Measurements from ENCODE around the gene CPSF4.

- TF ChIP-seq CTCF (tag by site-specific recombination; IDR thresholded peaks at IDR 0.05), result no peak
- TF ChIP-seq ZNF335 (tag by site-specific recombination; conservative IDR thresholded peaks at IDR 0.05), result no peak
- TF ChIP-seq MEIS1 (CRISPR knock-in tag; IDR thresholded peaks at IDR 0.05; ENCODE audit: borderline replicate concordance), result no peak
These were observed 52.1 kb downstream of the CPSF4 start for GRCh38 chr7:99490878-99491277.
